GM12892 (cell line): Measurements from ENCODE around the gene ADGRB3.

Experiments
- POLR2A ChIP-seq: IDR thresholded peaks from 2 replicates; pipeline ENCODE4 v1.6.1; 2011; ENCODE audit warnings: low read depth, low read length, control low read depth
- TAF1 ChIP-seq: IDR thresholded peaks from 2 replicates; pipeline ENCODE4 v1.6.1; 2011; ENCODE audit warnings: low read depth, mild to moderate bottlenecking, control low read depth, low read length, borderline replicate concordance

- TF ChIP-seq POLR2A (no peak), TAF1 (no peak)
Observed at GRCh38 chr6:68729377-68729903, 94.4 kb downstream of the ADGRB3 start.
